Islet of Langerhans (tissue), 1 donor: Measurements from ENCODE around the gene MTNR1B.

Experiments
- FAIRE-seq: peaks from one replicate; lab custom pipeline; 2011; peaks lifted over from hg19 to GRCh38; lab: Jason Lieb, UNC

MTNR1B gene

DNA sequence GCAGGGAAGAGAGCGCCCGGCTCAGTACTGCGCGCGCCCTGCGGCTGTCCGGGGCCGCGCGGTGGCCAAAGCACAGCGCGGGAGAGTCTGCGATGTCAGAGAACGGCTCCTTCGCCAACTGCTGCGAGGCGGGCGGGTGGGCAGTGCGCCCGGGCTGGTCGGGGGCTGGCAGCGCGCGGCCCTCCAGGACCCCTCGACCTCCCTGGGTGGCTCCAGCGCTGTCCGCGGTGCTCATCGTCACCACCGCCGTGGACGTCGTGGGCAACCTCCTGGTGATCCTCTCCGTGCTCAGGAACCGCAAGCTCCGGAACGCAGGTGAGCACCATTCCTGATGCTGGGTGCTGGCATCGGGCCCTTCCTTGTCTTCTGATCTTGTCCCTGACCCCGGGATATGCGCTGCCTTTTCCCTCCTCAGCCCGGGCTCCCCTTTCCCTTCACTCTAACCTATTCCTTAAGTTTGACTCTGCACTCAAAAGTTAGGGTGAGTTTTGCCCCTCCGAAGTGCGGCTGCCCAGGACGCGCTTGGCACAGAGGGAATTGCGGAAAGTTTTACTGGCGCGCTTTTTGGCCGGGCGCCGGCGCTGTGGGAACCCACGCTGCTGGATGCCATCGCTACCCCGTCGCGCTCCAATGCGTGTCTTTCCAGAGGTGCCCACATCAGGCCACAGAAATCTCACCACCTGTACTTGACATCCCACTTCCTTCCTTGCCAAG lies at the start of gene MTNR1B:
TSS of gene MTNR1B (plus strand) at position 18 of the 714 bp plus-strand sequence. CDS start at position 93, 75 bp downstream.
- FAIRE-seq = no peak

DNA sequence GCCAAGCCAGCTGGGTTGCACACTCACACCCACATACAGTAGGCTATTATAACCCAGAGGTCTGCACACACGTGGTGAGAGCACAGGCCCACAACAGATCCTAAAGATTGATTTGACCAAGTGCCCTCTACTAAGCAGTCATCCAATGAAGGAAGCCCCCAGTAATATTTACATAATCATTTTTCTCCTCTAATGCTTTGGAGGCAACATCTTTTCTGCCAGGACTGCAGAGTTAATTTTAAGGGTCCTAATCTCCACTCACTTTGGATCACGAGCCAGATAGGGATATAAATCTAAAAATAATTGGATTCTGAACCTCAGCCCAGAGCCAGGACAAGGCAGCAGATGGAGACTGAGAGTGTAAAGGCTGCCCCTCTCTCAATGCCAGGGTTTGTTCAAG lies 49.1 kb upstream of the MTNR1B start:
- no peak for FAIRE-seq

DNA sequence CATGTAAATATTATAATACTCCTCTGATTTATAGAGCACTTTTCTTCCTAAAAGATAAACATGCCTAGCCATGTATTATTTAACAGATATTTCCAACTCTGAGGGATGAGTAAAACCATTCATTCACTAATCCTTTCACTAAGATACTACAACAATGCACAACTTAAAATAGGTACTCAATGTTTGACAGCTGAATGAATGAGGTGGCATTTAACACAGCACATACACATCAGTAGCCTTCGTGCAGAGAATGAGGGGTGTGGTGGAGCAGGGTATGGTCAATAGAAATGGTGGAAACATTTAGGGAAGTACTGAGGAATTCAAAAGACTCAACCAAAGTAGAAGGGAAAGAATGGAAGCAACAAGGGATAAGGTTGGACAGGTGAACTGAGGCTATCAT lies 46.7 kb upstream of the MTNR1B start:
- no peak for FAIRE-seq

DNA sequence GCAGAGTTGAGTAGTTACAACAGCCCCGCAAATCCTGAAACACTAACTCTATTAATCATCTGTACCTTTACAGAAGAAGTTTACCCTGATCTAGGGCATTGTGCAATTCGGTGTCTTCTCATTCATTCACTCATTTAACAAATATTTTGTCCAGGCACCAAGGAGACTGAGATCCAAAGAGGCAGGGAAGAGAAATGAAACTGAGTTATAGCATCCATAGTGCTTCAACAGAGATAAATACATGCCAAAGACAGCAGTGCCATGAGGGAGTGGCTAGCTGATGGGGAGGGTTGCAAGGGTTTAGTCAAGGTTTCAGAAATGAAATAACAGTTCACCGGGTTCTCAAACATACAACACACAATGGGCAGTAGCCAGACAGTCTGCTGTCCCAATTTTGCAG lies 40.2 kb upstream of the MTNR1B start:
- FAIRE-seq = no peak

DNA sequence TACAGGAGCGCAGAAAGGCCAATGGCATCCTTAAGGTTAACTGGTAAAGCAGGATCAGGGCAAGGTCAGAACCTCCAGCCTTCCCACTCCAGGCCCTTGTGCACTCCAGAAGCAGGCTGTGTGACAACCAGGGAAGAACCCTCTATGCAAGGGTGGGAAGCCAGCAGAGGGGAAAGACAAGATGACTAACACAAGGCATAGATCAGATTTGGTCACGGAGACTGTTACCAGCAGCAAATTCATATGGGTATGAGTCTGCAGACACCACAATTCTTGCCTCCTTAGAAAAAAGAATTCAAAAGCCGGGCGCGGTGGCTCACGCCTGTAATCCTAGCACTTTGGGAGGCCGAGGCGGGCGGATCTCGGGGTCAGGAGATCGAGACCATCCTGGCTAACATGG lies 39.8 kb upstream of the MTNR1B start:
- no peak for FAIRE-seq

DNA sequence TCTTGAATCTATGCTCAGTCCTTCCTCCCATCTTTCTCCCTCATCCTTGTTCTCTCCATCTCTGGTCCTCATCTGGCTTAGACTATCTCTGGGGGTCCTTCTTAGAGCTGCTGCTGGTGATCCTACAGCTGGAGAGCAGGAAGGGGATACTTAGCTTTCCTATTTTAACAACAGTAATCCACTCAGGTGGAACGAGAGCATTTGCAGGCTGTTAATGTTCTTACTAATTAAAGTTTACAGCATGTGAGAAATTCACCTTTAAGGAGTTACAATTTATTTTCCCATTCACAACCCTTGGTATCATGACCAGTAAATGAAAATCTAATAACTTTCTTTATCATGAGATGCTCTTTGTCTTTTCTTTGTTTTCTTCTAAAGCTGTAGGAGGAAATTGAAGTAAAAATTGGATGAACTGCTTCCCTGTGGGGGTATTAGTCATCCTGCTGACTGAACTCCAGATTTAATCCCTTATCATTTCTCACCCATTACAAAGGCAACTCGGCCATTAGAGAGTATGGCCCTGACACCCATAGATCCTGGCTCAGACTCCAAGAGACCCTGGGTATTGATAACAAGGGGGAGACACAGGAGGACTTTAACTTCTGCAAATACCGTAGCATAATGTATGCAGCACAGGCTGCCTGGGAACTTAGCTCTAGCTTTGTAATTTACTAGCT lies 37.6 kb upstream of the MTNR1B start:
- FAIRE-seq = no peak

DNA sequence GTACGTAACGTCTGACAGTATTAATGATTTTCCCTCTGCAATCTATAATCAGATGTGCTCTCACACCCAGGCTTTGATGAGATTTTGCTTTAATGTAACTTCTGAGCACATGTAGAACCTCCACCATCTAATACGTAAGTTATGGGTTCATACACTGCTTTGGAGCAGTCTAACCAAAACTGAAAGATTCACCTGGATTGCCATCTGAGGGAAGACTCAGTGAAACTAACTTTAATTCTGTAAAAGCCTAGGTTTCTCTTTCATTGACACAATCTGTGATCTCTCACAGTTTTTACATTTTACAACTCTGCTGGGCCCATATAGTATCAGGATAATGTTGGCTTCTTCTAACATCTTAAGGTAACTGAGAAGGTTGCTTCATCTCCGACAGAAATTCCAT lies 30.1 kb upstream of the MTNR1B start:
- no peak for FAIRE-seq

DNA sequence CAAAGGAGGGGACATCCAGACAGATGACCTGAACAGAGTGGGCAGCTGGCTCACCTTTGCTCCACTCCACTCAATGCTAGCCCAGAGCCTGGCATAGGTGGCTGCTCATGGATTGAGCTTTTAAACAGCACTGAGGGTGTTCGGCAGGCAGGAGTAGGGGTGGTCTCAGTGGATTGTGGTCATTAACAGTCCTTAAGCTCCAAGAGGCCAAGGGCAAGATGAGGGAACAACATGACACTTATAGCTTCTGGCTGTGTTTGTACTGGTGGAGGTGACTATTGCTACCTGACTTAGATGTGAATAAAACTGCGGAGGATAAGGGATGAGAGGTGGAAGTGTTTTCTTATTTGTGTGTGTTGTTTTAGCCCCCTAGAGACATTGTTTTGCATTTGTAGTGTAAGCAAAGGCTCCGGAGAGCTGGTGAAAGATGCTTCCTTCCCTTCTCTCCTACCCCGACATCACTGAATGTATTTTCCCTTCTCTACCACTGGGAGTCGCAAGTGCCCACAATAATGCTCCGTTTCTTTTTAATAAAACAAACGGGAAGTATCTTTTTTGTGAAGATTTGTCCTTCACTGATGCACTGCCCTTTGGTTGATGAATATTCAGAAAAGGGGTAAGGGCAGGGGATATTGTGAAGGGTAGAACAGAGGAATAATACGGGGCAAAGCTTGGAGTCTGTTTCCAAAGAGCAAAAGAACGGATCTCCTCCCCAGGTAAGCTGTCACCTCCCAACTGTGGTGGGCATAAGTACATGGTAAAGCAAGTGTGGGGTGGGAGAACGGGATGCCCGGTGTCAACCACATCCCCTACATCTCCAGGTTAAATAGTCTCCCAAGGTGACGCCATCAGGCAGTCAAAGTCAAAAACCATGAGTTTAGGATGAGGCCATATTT lies 27.5 kb upstream of the MTNR1B start:
- FAIRE-seq = peak; percentile 97

DNA sequence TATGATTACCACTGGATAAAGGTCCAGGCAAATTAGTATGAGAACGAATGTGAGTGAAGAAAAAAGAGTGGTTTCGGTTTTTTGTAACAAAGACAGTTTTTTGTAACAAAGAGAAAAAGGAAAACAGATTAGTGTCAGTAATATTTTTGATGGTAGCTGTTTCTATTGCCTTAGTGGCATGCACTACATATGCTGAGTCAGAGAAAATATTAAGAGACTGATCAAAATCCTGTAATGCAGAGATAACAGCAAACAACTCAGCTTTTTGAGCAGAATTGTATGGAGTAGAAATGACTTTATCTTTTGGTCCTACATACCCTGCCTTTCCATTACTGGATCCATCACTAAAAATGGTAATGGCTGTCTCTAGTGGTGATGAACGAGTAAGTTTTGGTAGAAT lies 22.7 kb upstream of the MTNR1B start:
- FAIRE-seq = peak; percentile 13

DNA sequence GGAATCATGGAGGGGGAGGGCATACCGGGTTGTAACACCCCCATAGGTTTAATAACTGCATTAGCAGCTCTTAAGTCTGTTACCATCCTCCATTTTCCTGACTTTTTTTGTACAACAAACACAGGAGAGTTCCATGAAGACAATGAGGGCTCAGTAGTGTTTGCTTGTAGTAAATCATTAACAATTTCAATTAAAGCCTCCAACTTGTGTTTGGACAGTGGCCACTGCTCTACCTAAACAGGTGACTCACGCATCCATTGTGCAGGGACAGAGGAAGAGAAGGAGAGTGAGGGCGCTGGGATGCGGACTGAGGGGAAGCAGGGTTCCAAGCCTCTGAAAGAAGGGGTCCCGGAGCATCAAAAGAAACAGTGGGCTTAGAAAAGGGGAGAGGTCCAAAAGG lies 21.3 kb upstream of the MTNR1B start:
- peak; percentile 75 for FAIRE-seq

DNA sequence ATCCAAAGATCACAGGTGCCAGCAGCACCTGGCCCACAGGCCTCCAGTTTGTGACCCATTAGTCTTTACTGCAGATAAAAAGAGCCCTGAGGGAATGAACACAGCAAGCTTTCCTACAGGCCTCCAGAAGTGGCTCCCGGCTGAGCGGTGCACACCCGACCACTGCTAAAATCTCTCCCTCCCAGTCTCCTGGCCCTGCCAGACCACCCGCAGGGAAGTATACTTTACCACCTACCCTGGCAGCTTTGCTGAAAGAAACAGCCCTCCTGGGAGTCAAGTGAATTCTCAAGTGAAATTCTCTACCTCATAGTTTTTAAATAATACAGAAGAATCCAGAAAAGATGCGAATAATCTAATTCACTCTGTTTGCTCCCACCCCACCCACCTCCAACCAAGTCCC lies 15.4 kb upstream of the MTNR1B start:
- no peak for FAIRE-seq

DNA sequence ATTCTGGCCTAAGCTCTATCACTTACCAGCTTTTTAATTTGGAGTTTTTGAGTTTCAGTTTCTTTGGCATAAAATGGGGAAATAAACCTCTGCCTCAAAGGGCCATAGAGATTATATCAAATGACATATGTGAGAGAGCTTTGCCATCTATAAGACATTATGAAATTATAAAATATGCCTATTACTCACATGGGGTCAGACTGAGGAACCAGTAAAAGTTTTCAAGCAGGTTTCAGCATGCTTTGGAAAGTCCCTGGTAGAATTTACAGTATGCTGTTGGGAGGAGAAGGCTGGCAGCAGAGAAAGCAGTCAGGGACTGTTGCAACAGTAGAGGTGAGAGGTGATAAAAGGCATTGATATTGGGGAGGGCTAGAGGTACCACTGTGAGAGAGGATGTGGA lies 13.6 kb upstream of the MTNR1B start:
- no peak for FAIRE-seq

DNA sequence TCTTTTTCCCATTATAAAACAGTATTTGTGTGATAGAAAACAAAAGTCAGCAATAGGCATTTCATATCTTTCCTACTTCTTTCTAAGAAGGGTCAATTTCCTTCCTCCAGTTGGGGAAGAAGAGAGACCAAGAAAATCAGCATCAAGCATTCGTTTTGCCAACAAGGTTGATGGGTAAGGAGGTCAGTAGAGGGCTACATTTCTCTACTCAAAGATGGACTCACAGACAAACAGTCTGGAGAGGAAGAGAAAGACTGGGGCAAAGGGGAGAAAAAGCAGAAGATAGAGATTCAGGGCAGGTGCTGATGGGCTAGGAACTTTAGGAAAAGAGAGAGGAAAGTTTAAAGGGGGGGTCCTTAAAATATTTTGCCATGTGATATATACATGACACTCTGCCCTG lies 8.6 kb upstream of the MTNR1B start:
- FAIRE-seq = no peak

DNA sequence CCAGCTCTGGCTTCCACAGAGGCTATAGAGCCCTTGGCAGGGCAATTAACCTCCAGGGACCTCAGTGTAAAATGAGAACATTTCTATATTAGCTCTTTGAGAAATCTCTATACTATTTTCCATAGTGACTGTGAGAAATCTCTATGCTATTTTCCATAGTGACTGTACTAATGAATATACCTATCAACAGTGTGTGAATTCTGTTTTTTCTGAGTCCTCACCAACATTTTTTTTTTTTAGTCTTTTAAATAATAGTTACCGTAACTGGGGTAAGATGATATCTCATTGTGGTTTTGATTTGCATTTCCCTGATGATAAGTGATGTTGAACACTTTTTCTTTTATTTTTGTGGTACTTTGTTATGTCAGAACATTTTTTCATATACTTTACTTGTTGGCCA lies 7.0 kb upstream of the MTNR1B start:
- no peak for FAIRE-seq

DNA sequence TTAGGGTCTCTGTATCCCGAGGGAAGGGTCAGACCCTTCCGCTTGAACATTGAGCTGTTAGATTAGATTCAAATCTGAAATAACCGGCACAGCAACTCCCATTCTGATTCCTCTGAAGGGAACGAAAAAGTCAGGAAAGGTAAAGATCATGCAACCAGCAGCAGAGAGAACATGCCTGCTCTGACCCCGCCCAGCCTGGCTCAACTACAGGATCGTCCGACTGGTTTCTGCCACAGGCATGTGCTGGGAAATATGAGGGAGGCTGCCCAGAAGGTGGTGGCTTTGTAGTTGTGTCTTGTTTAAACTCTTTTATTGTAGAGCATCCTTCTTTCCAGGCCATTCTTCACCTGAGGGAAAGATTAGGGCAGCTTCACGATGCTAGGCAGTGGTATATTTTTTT lies 5.0 kb upstream of the MTNR1B start:
- FAIRE-seq = no peak

DNA sequence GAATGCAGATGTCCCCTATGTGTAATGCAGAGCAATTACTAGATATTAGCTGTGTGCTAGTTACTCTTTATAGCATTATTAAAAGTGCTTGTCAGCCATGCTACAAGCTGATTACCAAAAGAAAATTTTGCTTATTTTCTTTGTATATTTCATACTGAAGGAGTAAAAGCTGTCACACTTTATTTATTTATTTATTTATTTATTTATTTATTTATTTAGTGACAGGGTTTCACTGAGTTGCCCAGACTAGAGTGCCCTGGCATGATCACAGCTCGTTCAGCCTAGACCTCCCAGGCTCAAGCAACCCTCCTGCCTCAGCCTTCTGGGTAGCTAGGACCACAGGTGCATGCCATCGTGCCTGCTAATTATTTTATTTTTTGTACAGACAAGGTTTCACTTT lies 4.3 kb upstream of the MTNR1B start:
- no peak for FAIRE-seq

DNA sequence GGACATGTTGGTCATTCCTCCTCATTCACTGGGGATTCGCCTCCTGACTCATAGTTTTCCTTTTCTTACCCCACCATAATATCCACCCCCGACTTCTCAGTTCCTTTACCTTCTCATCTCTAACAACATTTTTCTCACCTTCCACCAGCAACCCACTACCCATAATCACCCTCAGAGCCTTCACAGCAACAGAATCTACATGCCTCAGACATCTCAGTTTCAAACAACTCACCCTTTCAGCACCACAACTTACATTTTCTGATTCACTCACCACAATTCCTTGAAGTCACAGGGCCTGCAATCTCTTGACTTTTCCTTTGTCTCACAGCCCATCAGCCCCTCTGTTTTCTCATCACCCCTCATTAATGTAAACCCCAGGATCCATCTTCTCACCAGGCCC lies 2.3 kb upstream of the MTNR1B start:
- no peak for FAIRE-seq

DNA sequence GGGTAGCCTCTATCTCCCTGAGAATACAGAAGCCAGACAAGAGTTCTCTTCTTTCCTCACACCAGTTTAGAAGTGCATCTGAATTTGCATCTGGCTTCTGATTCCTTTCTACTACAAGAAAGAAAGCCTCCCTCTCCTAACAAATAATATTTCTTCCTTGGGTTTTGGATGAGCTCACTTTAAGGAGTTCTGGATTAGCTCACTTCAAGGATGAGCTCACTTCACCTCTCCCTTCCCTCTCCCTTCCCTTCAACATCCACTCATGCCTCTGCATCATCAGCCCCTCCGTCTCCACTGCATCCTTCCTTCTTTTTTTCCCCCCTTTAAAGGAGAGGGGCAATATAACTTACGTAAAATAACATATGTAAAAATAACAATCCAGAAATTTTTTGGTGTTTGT lies 1.6 kb upstream of the MTNR1B start:
- FAIRE-seq = no peak

DNA sequence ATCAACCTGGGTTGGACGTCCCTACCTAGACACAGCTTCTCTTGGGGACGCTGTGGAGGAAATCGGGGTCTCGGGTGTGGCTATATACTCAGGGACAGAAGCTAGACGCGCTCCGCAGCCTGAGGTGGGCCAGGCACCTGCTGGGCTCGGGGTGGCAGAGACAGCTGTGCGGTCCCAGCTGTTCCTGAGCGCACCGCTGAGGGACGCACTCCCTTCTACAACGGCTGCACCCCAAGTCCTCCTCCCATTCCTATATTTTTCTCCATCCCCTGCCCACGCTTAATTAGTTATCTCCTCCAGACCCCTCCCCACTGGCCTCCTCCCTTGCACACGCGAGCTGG lies 188 bp upstream of the MTNR1B start:
- FAIRE-seq = no peak

DNA sequence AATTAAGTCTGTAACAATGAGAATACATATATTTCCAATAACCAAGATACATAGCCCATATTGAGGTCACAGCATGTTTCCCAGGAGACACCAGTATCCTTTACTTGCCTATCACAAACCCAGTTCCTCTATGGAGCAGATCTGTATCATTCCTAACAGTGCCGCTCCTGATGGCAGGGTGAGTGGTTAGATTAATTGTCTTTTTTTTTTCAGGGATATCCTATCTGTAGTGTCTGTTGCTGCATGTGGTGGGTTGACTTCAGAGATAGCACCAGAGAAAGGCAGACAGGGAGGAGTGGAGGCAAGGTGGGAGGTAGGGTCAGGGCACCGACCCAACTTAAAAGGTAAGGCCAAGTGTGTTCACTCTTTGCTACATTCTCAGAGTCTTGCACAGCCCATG lies 2.8 kb downstream of the MTNR1B start:
- FAIRE-seq = no peak

DNA sequence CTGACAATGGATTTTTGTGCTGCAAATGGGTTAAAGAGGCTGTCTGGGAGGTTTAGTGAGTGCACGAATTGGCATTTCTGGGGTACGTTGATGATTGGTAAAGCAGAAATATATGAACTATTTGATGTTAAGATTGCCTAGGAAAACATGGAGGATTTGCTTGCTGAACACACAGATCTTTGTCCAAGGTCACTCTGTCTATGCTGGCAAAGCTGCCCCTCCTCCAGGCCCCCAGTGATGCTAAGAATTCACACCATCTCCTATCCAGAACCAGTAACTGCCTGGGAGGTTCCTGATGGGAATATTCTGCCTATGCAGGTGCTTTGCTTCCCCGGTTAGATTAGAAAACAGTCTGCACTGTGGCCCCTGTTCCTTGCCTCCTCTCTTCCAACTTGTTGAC lies 5.8 kb downstream of the MTNR1B start:
- no peak for FAIRE-seq

DNA sequence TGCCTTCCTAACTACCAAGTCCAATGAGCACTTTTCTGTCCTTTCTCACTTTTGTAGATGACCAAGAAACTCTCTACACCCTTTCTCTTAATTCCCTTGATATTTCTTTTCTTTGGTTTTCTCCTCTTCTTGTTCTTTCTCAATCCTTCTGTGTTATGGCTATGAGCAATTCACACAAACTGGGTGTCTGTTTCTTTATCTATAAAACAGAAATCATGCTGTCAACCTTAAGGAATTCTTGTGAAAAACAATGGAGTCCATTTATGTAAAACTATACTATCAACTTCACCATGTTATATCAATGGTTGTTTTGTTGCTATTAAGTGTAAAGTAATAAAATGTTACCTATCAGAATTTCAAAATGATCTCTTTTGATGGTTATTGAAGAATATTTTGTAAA lies 7.2 kb downstream of the MTNR1B start:
- FAIRE-seq = no peak

DNA sequence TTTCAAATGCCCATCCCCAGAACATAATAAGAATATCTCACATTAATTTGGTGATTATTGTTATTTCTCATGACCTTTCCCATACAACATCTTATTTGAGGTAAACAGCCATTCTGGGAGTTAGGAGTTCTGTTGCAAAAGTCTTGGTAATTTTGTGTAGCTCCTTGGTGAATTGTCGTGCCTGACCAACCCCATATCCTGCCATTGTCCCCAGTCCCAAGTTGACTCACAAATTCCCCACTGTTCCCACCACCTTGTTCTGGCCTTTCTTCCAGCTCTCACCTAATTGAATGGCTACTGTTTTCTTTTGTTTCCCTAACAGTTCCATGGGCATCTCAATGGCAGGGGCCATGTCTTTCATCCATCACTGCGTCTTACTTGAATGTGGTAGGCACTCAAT lies 8.0 kb downstream of the MTNR1B start:
- FAIRE-seq = no peak
